ENCODE measurements around the gene LRTM2. TPM values are rescaled to one million over a fixed set of nuclear protein-coding genes. Genes with fewer than 3 reads are reported as not detected.

Gene LRTM2
- total RNA-seq, 1 donor from 2014 or later: not detected

- no peak overlapping the region for H3K27ac Mint-ChIP-seq
- H3K4me3 Mint-ChIP-seq: no peak overlapping the region
- POLR2A ChIA-PET: no interaction called here
- no peak for TF ChIP-seq CTCF (IDR thresholded peaks at IDR 0.05)
- intact Hi-C loops (cut with micrococcal nuclease): no loop called here
- CTCF ChIA-PET: no interaction called here
- DNase-seq: no peak
- H3K4me1 Mint-ChIP-seq: peaks cover 4% of the 10 kb centered on the region
- H3K27me3 Mint-ChIP-seq: peaks cover 42% of the 10 kb centered on the region
- no peak for ATAC-seq (ENCODE audit: low read depth)
- H3K9me3 Mint-ChIP-seq: no peaks in the 10 kb centered on the region
- no peaks in the 10 kb centered on the region for H3K36me3 Mint-ChIP-seq (ENCODE audit: low read depth)
Observed at GRCh38 chr12:1827826-1828805, 7.8 kb downstream of the LRTM2 start.

- intact Hi-C loops (cut with micrococcal nuclease): no loop called here
- H3K4me1 Mint-ChIP-seq: peaks cover 4% of the 10 kb centered on the region
- ChIA-PET POLR2A (no interaction called here), CTCF (no interaction called here)
- no peaks in the 10 kb centered on the region for H3K9me3 Mint-ChIP-seq
- H3K36me3 Mint-ChIP-seq (ENCODE audit: low read depth): no peaks in the 10 kb centered on the region
- H3K27me3 Mint-ChIP-seq: peaks cover 49% of the 10 kb centered on the region
- no peak for TF ChIP-seq CTCF (IDR thresholded peaks at IDR 0.05)
- ATAC-seq (ENCODE audit: low read depth) (no peak), DNase-seq (no peak)
- no peak overlapping the region for H3K27ac Mint-ChIP-seq
- no peak overlapping the region for H3K4me3 Mint-ChIP-seq
Observed at GRCh38 chr12:1828856-1829255, 8.5 kb downstream of the LRTM2 start.

GRCh38 chr12:1829306-1829900 lies 9.0 kb downstream of the LRTM2 start:
- ChIA-PET POLR2A (no interaction called here), CTCF (no interaction called here)
- Mint-ChIP-seq H3K4me1 (peaks cover 4% of the 10 kb centered on the region), H3K4me3 (no peak overlapping the region), H3K27ac (no peak overlapping the region), H3K9me3 (no peaks in the 10 kb centered on the region), H3K36me3 (ENCODE audit: low read depth) (no peaks in the 10 kb centered on the region), H3K27me3 (peaks cover 52% of the 10 kb centered on the region)
- intact Hi-C loops (cut with micrococcal nuclease): no loop called here
- ATAC-seq (ENCODE audit: low read depth) (no peak), DNase-seq (no peak)
- TF ChIP-seq CTCF (IDR thresholded peaks at IDR 0.05): no peak

- CTCF ChIA-PET: no interaction called here
- POLR2A ChIA-PET: no interaction called here
- TF ChIP-seq CTCF (IDR thresholded peaks at IDR 0.05): no peak
- intact Hi-C loops (cut with micrococcal nuclease): no loop called here
- H3K9me3 Mint-ChIP-seq: no peaks in the 10 kb centered on the region
- H3K27me3 Mint-ChIP-seq: peaks cover 53% of the 10 kb centered on the region
- no peak for DNase-seq
- H3K4me1 Mint-ChIP-seq: peaks cover 4% of the 10 kb centered on the region
- no peak overlapping the region for H3K4me3 Mint-ChIP-seq
- no peaks in the 10 kb centered on the region for H3K36me3 Mint-ChIP-seq (ENCODE audit: low read depth)
- H3K27ac Mint-ChIP-seq: no peak overlapping the region
- ATAC-seq (ENCODE audit: low read depth): no peak
Observed at GRCh38 chr12:1830401-1830845, 10.1 kb downstream of the LRTM2 start.

All from activated B cell treated with CpG ODN at 0.5 μM for 24 hours (primary cell).